GM23338 (cell line): ENCODE data around the gene SLC3A2. TPM values are rescaled to one million over a fixed set of nuclear protein-coding genes. Genes with fewer than 3 reads are reported as not detected.

ENCODE experiments used
- ATAC-seq: fragments of 200-7000 bp; cut with Tn5 transposase; 3 replicates; pipeline ENCODE4 v1.9.1; 2020
- DNase-seq: peaks from one replicate; pipeline ENCODE4 v3.0.0-alpha.2; 2015; ENCODE audit warnings: low spot score
- H2AFZ ChIP-seq: fragments of 200-600 bp; sonication (generic); 2 replicates; pipeline ENCODE4 v1.8.0; 2016; ENCODE audit warnings: antibody characterized with exemption, mild to moderate bottlenecking, moderate library complexity
- H3F3A ChIP-seq: fragments of 200-600 bp; sonication (generic); replicated peaks from 2 replicates; pipeline ENCODE4 v1.8.0; 2017; ENCODE audit warnings: antibody characterized with exemption, mixed run types, low read depth
- H3K27ac ChIP-seq: fragments of 200-600 bp; sonication (generic); 2 replicates; pipeline ENCODE4 v1.6.1; 2016; ENCODE audit warnings: low read depth
- H3K27me3 ChIP-seq: fragments of 200-600 bp; sonication (generic); 2 replicates; pipeline ENCODE4 v1.8.0; 2016; ENCODE audit warnings: mild to moderate bottlenecking, mixed run types, moderate library complexity; ENCODE audit not compliant: insufficient read depth
- H3K36me3 ChIP-seq: fragments of 200-600 bp; sonication (generic); 2 replicates; pipeline ENCODE4 v1.8.0; 2016; ENCODE audit warnings: mild to moderate bottlenecking; ENCODE audit not compliant: insufficient read depth
- H3K4me1 ChIP-seq: fragments of 200-600 bp; sonication (generic); 2 replicates; pipeline ENCODE4 v1.8.0; 2016; ENCODE audit warnings: mild to moderate bottlenecking, moderate library complexity; ENCODE audit not compliant: insufficient read depth
- H3K4me2 ChIP-seq: fragments of 200-600 bp; sonication (generic); 2 replicates; pipeline ENCODE4 v1.7.1; 2017; ENCODE audit warnings: mixed run types
- H3K4me3 ChIP-seq: fragments of 200-600 bp; sonication (generic); 2 replicates; pipeline ENCODE4 v1.6.1; 2016; ENCODE audit warnings: mixed run types
- H3K79me2 ChIP-seq: fragments of 200-600 bp; sonication (generic); replicated peaks from 2 replicates; pipeline ENCODE4 v1.8.0; 2017; ENCODE audit warnings: mild to moderate bottlenecking; ENCODE audit not compliant: insufficient read depth
- H3K9me2 ChIP-seq: fragments of 200-600 bp; sonication (generic); 2 replicates; pipeline ENCODE4 v1.8.0; 2017; ENCODE audit not compliant: insufficient read depth
- H4K20me1 ChIP-seq: fragments of 200-600 bp; sonication (generic); replicated peaks from 2 replicates; pipeline ENCODE4 v1.8.0; 2017; ENCODE audit warnings: mild to moderate bottlenecking; ENCODE audit not compliant: insufficient read depth
- H3K27ac Mint-ChIP-seq: 2 replicates; pipeline ENCODE4 v1.8.0; 2020; ENCODE audit warnings: inconsistent platforms, mild to moderate bottlenecking, moderate library complexity, mixed read lengths
- H3K27me3 Mint-ChIP-seq: 3 replicates; pipeline ENCODE4 v1.8.0; 2022; ENCODE audit warnings: low read depth, mild to moderate bottlenecking, moderate library complexity, mixed read lengths, inconsistent platforms; ENCODE audit not compliant: insufficient read depth, poor library complexity
- H3K36me3 Mint-ChIP-seq: 3 replicates; pipeline ENCODE4 v1.8.0; 2021; ENCODE audit warnings: low read depth, mild to moderate bottlenecking, inconsistent platforms, moderate library complexity, mixed read lengths
- H3K4me1 Mint-ChIP-seq: 3 replicates; pipeline ENCODE4 v1.8.0; 2020; ENCODE audit warnings: mild to moderate bottlenecking, inconsistent platforms, mixed read lengths
- H3K4me3 Mint-ChIP-seq: 3 replicates; pipeline ENCODE4 v1.8.0; 2021; ENCODE audit warnings: moderate library complexity, mild to moderate bottlenecking, inconsistent platforms, mixed read lengths
- H3K9me3 Mint-ChIP-seq: 3 replicates; pipeline ENCODE4 v1.8.0; 2020; ENCODE audit warnings: moderate library complexity, mild to moderate bottlenecking, inconsistent platforms, mixed read lengths
- CREB1 ChIP-seq: fragments of 250-450 bp; sonication (Bioruptor Pico); IDR thresholded peaks from 2 replicates; pipeline ENCODE4 v1.5.0; 2020; ENCODE audit warnings: low read depth, mild to moderate bottlenecking, moderate library complexity
- EZH2 ChIP-seq: fragments of 200-600 bp; sonication (generic); IDR thresholded peaks from one replicate; pipeline ENCODE4 v1.8.0; 2017; ENCODE audit warnings: antibody characterized with exemption, mild to moderate bottlenecking, low read depth; ENCODE audit not compliant: unreplicated experiment
- JUNB ChIP-seq: IDR thresholded peaks from one replicate; pipeline ENCODE4 v1.6.1; 2016; ENCODE audit warnings: antibody characterized with exemption; ENCODE audit not compliant: unreplicated experiment
- NANOG ChIP-seq: IDR thresholded peaks from 2 replicates; pipeline ENCODE4 v1.6.1; 2016; ENCODE audit warnings: antibody characterized with exemption, borderline replicate concordance
- POLR2AphosphoS5 ChIP-seq: IDR thresholded peaks from 2 replicates; pipeline ENCODE4 v1.6.1; 2016; ENCODE audit warnings: antibody characterized with exemption, low read depth
- ZNF114 ChIP-seq: fragments of 250-450 bp; sonication (Bioruptor Pico); IDR thresholded peaks from 2 replicates; pipeline ENCODE4 v1.5.0; 2020; ENCODE audit warnings: mild to moderate bottlenecking, moderate library complexity
- ZNF331 ChIP-seq: fragments of 250-450 bp; sonication (Bioruptor Pico); IDR thresholded peaks from 2 replicates; pipeline ENCODE4 v1.5.0; 2020; ENCODE audit warnings: low read depth, mild to moderate bottlenecking, moderate library complexity
- polyA plus RNA-seq: library from polyadenylated mRNA; unstranded; fragments of >200 nt; fragmentation: Nextera tagmentation; extraction: Ambion mirVana; gene quantifications from 2 replicates; pipeline ENCODE4 v1.2.1, GENCODE V29; 2016
- total RNA-seq: library from RNA; depleted of rRNA; stranded (reverse); fragments of >200 nt; shearing (Covaris generic); gene quantifications from 2 replicates; pipeline ENCODE4 v1.2.3, GENCODE V29; 2014
- TF ChIP-seq, protein P1 (sequence below): fragments of 250-450 bp; sonication (Bioruptor Pico); IDR thresholded peaks from 2 replicates; pipeline ENCODE4 v1.5.0; 2020; ENCODE audit warnings: mild to moderate bottlenecking, moderate library complexity
- TF ChIP-seq, protein P2 (sequence below): IDR thresholded peaks from 2 replicates; pipeline ENCODE4 v1.6.1; 2016; ENCODE audit warnings: antibody characterized with exemption

Gene SLC3A2
- total and polyA plus RNA-seq, 2 experiments from 2014 or later = 240 to 425 TPM

DNA sequence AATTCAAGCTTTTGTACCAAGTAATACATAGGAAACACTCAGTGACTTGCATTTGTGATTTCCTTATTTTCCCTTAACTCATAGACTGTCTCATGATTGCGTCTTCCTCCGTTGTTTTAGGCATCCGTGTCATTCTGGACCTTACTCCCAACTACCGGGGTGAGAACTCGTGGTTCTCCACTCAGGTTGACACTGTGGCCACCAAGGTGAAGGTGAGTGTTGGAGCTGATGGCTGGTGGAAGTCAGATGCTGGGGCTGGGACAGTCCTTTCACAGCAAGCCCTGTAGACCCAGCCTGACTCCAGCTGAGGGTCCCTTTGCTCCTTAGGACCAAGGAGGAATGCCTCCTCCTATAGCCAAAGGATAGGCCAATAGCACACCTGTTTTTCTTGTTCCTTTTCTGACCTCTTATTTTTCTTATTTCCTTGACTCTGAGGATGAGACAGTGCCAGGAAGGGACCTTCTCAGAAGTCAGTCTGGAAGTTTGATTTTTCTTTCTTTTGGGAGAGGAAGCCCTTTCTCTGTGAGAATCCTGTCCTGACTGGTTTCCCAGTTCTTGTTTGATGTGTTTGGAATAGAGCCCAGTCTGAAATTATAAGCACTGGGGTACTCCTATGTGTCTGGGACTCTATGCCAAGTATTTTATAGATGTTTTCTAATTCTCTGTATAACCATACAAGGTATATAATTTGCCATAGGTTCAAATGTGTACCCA, 2.2 kb downstream of the SLC3A2 start (continued):
- TF ChIP-seq, protein P1, sequence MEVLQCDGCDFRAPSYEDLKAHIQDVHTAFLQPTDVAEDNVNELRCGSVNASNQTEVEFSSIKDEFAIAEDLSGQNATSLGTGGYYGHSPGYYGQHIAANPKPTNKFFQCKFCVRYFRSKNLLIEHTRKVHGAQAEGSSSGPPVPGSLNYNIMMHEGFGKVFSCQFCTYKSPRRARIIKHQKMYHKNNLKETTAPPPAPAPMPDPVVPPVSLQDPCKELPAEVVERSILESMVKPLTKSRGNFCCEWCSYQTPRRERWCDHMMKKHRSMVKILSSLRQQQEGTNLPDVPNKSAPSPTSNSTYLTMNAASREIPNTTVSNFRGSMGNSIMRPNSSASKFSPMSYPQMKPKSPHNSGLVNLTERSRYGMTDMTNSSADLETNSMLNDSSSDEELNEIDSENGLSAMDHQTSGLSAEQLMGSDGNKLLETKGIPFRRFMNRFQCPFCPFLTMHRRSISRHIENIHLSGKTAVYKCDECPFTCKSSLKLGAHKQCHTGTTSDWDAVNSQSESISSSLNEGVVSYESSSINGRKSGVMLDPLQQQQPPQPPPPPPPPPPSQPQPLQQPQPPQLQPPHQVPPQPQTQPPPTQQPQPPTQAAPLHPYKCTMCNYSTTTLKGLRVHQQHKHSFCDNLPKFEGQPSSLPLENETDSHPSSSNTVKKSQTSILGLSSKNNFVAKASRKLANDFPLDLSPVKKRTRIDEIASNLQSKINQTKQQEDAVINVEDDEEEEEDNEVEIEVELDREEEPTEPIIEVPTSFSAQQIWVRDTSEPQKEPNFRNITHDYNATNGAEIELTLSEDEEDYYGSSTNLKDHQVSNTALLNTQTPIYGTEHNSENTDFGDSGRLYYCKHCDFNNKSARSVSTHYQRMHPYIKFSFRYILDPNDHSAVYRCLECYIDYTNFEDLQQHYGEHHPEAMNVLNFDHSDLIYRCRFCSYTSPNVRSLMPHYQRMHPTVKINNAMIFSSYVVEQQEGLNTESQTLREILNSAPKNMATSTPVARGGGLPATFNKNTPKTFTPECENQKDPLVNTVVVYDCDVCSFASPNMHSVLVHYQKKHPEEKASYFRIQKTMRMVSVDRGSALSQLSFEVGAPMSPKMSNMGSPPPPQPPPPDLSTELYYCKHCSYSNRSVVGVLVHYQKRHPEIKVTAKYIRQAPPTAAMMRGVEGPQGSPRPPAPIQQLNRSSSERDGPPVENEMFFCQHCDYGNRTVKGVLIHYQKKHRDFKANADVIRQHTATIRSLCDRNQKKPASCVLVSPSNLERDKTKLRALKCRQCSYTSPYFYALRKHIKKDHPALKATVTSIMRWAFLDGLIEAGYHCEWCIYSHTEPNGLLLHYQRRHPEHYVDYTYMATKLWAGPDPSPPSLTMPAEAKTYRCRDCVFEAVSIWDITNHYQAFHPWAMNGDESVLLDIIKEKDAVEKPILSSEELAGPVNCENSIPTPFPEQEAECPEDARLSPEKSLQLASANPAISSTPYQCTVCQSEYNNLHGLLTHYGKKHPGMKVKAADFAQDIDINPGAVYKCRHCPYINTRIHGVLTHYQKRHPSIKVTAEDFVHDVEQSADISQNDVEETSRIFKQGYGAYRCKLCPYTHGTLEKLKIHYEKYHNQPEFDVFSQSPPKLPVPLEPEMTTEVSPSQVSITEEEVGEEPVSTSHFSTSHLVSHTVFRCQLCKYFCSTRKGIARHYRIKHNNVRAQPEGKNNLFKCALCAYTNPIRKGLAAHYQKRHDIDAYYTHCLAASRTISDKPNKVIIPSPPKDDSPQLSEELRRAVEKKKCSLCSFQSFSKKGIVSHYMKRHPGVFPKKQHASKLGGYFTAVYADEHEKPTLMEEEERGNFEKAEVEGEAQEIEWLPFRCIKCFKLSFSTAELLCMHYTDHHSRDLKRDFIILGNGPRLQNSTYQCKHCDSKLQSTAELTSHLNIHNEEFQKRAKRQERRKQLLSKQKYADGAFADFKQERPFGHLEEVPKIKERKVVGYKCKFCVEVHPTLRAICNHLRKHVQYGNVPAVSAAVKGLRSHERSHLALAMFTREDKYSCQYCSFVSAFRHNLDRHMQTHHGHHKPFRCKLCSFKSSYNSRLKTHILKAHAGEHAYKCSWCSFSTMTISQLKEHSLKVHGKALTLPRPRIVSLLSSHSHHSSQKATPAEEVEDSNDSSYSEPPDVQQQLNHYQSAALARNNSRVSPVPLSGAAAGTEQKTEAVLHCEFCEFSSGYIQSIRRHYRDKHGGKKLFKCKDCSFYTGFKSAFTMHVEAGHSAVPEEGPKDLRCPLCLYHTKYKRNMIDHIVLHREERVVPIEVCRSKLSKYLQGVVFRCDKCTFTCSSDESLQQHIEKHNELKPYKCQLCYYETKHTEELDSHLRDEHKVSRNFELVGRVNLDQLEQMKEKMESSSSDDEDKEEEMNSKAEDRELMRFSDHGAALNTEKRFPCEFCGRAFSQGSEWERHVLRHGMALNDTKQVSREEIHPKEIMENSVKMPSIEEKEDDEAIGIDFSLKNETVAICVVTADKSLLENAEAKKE (CRISPR knock-in tag) = no peak
- TF ChIP-seq NANOG (no peak), POLR2AphosphoS5 (no peak), CREB1 (CRISPR knock-in tag) (no peak), ZNF331 (no peak), ZNF114 (CRISPR knock-in tag) (no peak)
- TF ChIP-seq, protein P2, sequence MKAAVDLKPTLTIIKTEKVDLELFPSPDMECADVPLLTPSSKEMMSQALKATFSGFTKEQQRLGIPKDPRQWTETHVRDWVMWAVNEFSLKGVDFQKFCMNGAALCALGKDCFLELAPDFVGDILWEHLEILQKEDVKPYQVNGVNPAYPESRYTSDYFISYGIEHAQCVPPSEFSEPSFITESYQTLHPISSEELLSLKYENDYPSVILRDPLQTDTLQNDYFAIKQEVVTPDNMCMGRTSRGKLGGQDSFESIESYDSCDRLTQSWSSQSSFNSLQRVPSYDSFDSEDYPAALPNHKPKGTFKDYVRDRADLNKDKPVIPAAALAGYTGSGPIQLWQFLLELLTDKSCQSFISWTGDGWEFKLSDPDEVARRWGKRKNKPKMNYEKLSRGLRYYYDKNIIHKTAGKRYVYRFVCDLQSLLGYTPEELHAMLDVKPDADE = no peak

DNA sequence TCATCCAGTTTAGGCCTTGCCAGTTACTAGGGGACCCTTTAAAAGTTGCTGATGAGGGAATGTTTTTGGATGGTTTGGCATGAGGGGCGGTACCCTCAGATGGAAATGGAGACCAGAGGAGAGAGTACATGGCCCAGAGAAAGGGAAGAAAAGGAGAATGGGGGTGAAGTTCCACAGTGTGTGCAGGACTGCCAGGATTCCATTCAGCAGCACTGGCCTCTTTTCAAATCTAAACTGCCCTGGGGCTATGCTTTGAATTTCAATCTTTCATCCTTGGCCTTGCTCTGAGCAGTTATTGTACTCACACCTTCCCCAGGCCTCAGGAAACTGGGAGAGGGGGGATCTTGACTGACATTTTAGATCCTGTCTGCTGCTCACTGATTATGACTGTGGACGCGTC, 3.0 kb downstream of the SLC3A2 start:
- peak; percentile 28; the same call in 1 of the 2 replicates for TF ChIP-seq POLR2AphosphoS5
- TF ChIP-seq JUNB = no peak
- TF ChIP-seq CREB1 (CRISPR knock-in tag) = no peak
- no peak for TF ChIP-seq EZH2
- Mint-ChIP-seq H3K9me3 (peaks cover 2% of the 10 kb centered on the region; the same call in 2 of the 3 replicates), H3K4me1 (peaks cover 59% of the 10 kb centered on the region), H3K36me3 (peaks cover 99% of the 10 kb centered on the region), H3K4me3 (peak overlapping the region; percentile 100), H3K27ac (peak overlapping the region; percentile 100), H3K27me3 (peaks cover 44% of the 10 kb centered on the region)
- Histone ChIP-seq H3K36me3 (peaks cover 62% of the 10 kb centered on the region), H3K9me2 (no peaks in the 10 kb centered on the region), H3K4me3 (peak overlapping the region; percentile 98), H4K20me1 (peaks cover 60% of the 10 kb centered on the region), H3K4me2 (peak overlapping the region; percentile 80), H2AFZ (no peak overlapping the region), H3K4me1 (peaks cover 35% of the 10 kb centered on the region), H3K27ac (peak overlapping the region; percentile 95), H3F3A (peaks cover 84% of the 10 kb centered on the region), H3K79me2 (peaks cover 77% of the 10 kb centered on the region), H3K27me3 (no peaks in the 10 kb centered on the region)
- DNase-seq = no peak
- ATAC-seq = no peak
